Muscle layer of duodenum (tissue), 2 donors: ENCODE results near the gene MCFD2.

Experiments
- H3K27ac ChIP-seq: one replicate; pipeline ENCODE4 v1.7.0; 2013; ENCODE audit warnings: mild to moderate bottlenecking, low read length
- H3K27me3 ChIP-seq: one replicate; pipeline ENCODE4 v1.7.0; 2013; ENCODE audit warnings: low read depth, mild to moderate bottlenecking, control low read depth, low read length
- H3K36me3 ChIP-seq, 2 donors: one replicate each; pipeline ENCODE4 v1.7.0; 2013; ENCODE audit warnings: low read length in 2 of 2, control low read depth in 1 of 2, mild to moderate bottlenecking in 1 of 2; ENCODE audit not compliant: insufficient read depth in 2 of 2, control insufficient read depth in 1 of 2
- H3K4me1 ChIP-seq, 2 donors: one replicate each; pipeline ENCODE4 v1.7.0; 2013; ENCODE audit warnings: low read length in 2 of 2, mild to moderate bottlenecking in 2 of 2, control low read depth in 1 of 2, moderate library complexity in 1 of 2; ENCODE audit not compliant: insufficient read depth in 2 of 2, control insufficient read depth in 1 of 2
- H3K4me3 ChIP-seq, 2 donors: one replicate each; pipeline ENCODE4 v1.7.0; 2013; ENCODE audit warnings: low read length in 2 of 2, low read depth in 1 of 2, mild to moderate bottlenecking in 1 of 2
- H3K9me3 ChIP-seq, 2 donors: one replicate each; pipeline ENCODE4 v1.7.0; 2013; ENCODE audit warnings: low read length in 2 of 2, control low read depth in 1 of 2, mild to moderate bottlenecking in 1 of 2; ENCODE audit not compliant: control insufficient read depth in 1 of 2
- donor health status: healthy.

Gene MCFD2

GRCh38 chr2:46869621-46870020 is 46.0 kb downstream of the MCFD2 start:
- H3K4me3 ChIP-seq, result no peak overlapping the region
- H3K36me3 ChIP-seq, result no peaks in the 10 kb centered on the region
- H3K27me3 ChIP-seq, result no peaks in the 10 kb centered on the region
- H3K9me3 ChIP-seq, result peaks cover 0 to 3% of the 10 kb centered on the region in 2 donors
- H3K4me1 ChIP-seq, result peaks cover 8 to 15% of the 10 kb centered on the region in 2 donors
- H3K27ac ChIP-seq, result no peak overlapping the region

DNA sequence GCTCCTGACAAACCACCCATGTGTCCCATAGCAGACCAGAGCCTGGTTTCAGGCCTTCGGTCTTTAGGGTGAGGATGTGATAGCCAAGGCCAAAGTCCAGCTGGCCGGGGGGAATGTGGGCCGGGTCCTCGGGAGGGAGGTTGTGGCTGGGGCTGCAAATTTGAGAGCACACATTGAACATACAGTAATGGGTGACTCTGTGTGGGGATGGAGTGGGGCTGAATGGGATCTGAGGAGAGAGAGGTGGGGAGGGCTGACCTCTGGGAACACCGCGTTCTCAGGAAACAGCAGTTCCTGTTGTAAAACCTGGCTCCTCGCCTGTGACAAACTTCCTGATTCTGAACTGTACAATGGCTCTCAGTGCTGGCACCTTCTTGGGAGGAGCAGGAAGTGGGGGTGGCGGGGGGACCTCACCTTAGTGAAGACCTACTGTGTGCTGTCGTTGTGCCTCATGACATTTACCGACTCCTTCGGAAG is 48.8 kb downstream of the MCFD2 start:
- H3K4me1 ChIP-seq, result peaks cover 0 to 5% of the 10 kb centered on the region in 2 donors
- peak overlapping the region; percentile 70 for H3K27ac ChIP-seq
- no peaks in the 10 kb centered on the region for H3K27me3 ChIP-seq
- H3K4me3 ChIP-seq, result no peak overlapping the region
- no peaks in the 10 kb centered on the region for H3K36me3 ChIP-seq
- H3K9me3 ChIP-seq, result peaks cover 0 to 3% of the 10 kb centered on the region in 2 donors

- peaks cover 0 to 3% of the 10 kb centered on the region in 2 donors for H3K9me3 ChIP-seq
- H3K27ac ChIP-seq, result no peak overlapping the region
- H3K4me3 ChIP-seq, result no peak overlapping the region
- H3K27me3 ChIP-seq, result no peaks in the 10 kb centered on the region
- H3K4me1 ChIP-seq, result peaks cover 0 to 5% of the 10 kb centered on the region in 2 donors
- no peaks in the 10 kb centered on the region for H3K36me3 ChIP-seq
These were observed 50.2 kb downstream of the MCFD2 start for GRCh38 chr2:46865181-46865970.

DNA sequence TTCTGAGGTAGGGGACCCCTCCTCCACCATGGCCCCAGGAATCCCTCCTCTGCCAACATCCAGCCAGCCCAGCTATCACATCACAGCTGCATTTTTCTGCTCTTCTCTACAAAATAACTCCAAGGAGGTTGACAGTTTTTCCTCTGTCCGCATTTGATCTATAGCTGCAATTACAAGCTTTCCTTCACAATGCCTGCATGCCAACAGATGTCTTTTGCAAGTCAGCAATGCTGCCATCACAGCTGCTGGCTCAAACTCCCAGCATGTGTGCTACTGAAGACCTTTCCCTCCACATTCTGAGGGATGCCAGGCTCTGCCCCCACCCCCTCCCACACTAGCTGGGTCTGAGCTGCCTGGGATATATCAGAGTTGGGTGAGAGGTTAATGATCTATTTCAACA is 51.7 kb downstream of the MCFD2 start:
- Histone ChIP-seq H3K27ac (no peak overlapping the region), H3K36me3 (no peaks in the 10 kb centered on the region), H3K4me1 (peaks cover 0 to 5% of the 10 kb centered on the region in 2 donors), H3K4me3 (no peak overlapping the region), H3K27me3 (no peaks in the 10 kb centered on the region), H3K9me3 (peaks cover 0 to 3% of the 10 kb centered on the region in 2 donors)

DNA sequence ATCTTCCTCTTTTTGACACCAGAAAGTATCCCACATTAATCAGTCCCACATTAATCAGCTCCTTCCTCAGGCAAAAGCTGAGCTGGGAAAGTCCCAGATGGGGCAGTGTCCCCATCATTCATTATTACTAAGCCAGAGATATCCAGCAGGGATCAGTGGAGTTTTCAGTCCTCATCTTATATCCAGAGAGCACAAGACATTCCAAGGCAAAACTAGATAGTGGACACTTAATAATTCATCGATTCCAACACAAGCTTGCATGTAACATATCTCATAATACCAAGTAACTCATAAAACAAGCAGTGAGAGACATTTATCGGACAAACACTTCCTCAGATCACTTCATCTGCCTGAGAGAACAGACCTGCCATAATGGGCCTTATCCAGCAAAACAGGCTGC is 53.1 kb downstream of the MCFD2 start:
- H3K4me1 ChIP-seq, result peaks cover 0 to 5% of the 10 kb centered on the region in 2 donors
- H3K4me3 ChIP-seq, result no peak overlapping the region
- no peak overlapping the region for H3K27ac ChIP-seq
- H3K36me3 ChIP-seq, result no peaks in the 10 kb centered on the region
- H3K9me3 ChIP-seq, result peaks cover 0 to 3% of the 10 kb centered on the region in 2 donors
- no peaks in the 10 kb centered on the region for H3K27me3 ChIP-seq

DNA sequence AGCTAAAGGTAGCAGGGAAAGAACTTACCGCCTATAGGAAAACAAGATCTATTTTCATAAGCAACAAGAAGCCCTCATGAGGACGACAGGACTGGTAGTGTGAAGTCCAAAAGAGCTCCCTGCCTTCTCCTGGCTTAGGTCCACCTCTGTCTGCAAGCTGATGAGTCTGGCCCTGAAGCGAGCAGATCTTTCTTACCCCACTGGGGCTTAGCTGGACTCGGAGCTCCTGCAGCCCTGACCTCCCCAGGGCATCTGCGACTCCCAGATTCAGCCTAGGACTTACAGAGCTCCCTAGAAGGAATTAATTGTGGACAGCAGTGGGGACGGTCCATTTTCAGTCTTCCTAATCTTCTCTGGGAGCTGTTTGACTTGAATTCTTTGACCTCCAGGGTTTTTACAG is 53.7 kb downstream of the MCFD2 start:
- no peak overlapping the region for H3K4me3 ChIP-seq

DNA sequence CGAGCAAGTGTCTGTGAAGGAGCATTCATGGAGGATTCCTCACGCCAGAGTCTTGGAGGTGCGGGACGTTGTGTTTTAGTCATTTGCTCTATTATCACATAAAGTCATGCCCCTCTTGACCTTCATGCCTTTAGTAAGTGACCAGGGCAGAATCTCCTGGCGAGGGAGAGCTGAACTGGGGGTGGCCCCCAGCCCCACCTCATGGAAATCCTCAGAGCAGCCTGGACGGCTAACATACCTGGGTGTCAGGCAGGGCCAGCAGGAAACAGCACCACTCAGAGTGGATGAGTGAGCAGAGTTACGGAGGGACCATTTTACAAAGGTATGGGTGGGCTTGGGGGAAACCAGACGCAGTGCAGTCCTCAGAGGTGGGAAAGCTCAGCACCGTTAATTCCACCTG is 56.1 kb downstream of the MCFD2 start:
- Histone ChIP-seq H3K4me1 (peaks cover 5 to 10% of the 10 kb centered on the region in 2 donors), H3K9me3 (no peaks in the 10 kb centered on the region), H3K27ac (no peak overlapping the region)

More for the DNA sequence above, 53.7 kb downstream of the MCFD2 start:
- H3K27me3 ChIP-seq, result no peaks in the 10 kb centered on the region
- peaks cover 0 to 5% of the 10 kb centered on the region in 2 donors for H3K4me1 ChIP-seq
- peaks cover 0 to 3% of the 10 kb centered on the region in 2 donors for H3K9me3 ChIP-seq
- no peaks in the 10 kb centered on the region for H3K36me3 ChIP-seq
- H3K27ac ChIP-seq, result no peak overlapping the region

DNA sequence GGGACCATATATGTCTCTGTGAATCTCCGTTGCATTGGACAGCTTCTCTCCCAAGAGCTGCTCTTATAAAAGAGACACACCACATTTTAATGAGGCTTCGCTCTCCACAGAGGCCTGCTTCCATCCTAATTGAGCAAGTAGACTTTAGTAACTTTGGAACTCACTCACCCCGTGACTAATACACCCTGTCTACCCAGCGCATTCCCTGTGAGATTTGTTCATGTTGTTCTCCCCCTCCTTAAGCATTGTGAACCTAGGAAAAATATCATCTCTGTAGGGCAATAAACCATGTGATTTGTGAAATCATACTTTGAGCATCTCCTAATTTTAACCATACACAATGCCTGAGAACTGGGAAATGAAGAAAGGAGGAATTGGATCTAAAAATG is 56.9 kb downstream of the MCFD2 start:
- H3K4me1 ChIP-seq, result peaks cover 8 to 10% of the 10 kb centered on the region in 2 donors
- H3K36me3 ChIP-seq, result no peaks in the 10 kb centered on the region
- no peaks in the 10 kb centered on the region for H3K27me3 ChIP-seq
- H3K9me3 ChIP-seq, result no peaks in the 10 kb centered on the region
- H3K27ac ChIP-seq, result no peak overlapping the region
- no peak overlapping the region for H3K4me3 ChIP-seq

More for the DNA sequence above, 56.1 kb downstream of the MCFD2 start:
- no peak overlapping the region for H3K4me3 ChIP-seq
- no peaks in the 10 kb centered on the region for H3K36me3 ChIP-seq
- no peaks in the 10 kb centered on the region for H3K27me3 ChIP-seq

DNA sequence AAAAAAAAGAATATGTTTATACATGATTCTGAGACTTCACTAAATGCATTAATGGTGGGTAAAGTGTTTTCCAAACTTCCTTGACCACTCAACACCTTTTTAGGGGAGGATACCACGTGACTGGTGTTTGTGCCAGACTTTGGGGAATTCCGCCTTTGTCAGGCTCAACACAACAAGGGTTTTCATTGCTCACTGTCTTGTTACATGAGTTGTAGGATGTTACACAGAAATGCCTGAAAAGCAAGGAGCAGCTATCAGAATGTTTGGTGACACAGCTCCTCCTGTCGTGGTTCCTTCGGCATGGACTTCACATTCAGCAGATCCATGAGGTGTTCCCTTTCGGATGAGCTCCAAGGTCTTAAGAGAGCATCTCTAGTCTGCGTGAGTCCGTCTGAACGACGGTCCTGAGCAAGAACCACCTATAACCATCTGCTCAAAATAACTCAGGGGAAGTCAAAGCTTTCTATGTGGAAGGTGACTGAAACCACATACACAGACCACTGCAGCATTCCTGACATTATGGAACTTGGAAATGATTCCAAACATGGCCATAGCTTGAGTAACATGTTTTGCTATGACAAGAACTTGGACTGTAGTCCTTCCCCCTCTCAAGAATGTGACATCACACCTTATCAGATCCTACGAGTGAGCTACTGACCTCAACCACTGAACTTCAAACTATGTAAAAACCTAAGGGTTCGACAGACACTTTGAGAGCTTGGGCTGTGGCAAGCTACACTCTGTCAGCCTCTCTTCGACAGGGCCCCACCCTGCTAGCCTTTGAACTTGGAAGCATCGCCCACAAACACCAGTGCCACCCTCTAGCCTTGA is 57.5 kb downstream of the MCFD2 start:
- Histone ChIP-seq H3K4me3 (no peak overlapping the region), H3K27me3 (no peaks in the 10 kb centered on the region), H3K36me3 (no peaks in the 10 kb centered on the region), H3K27ac (no peak overlapping the region), H3K9me3 (no peaks in the 10 kb centered on the region), H3K4me1 (peaks cover 8 to 9% of the 10 kb centered on the region in 2 donors)

DNA sequence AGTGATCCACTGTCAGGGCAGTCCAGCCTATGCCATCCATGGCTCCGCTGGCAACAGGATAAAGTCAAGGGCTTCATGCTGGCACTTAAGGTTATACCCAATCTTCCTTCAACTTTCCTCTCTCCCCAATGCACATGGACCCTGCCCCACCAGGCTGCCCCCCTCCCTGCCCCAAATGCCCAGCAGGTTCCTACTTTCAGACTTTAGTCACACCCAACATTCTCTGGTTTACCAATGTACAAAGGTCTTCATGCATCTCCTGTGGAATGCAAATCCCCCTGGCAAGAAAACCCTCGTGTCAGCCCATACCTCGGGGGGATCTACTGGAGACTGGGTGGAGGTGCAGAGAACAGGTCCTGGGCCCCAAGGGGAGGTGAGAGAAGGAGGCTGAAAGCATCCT is 59.3 kb downstream of the MCFD2 start:
- Histone ChIP-seq H3K36me3 (no peaks in the 10 kb centered on the region), H3K4me1 (peaks cover 8 to 9% of the 10 kb centered on the region in 2 donors), H3K9me3 (no peaks in the 10 kb centered on the region), H3K27me3 (no peaks in the 10 kb centered on the region), H3K27ac (peak overlapping the region; percentile 72), H3K4me3 (no peak overlapping the region)

DNA sequence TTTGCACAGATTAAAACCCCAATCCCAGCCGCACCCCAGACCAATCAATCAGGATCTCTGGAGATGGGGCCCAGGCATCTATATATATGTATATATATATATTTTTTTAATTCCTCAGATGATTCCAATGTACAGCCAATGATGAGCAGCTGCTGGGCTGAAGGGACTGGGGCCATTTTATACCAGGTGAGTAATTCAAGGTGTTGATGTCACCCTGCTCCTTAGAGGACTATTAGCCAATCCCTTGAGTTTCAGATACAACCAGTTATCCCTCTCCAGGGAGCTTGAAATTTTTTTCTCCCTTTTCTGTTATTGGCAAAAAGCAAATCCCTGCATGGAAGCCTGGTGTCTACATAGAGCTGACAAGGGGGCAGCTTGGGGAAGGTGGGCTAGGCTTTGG is 59.8 kb downstream of the MCFD2 start:
- H3K27ac ChIP-seq, result peak overlapping the region; percentile 72

More for the DNA sequence above, 59.8 kb downstream of the MCFD2 start:
- Histone ChIP-seq H3K9me3 (no peaks in the 10 kb centered on the region), H3K27me3 (no peaks in the 10 kb centered on the region), H3K36me3 (no peaks in the 10 kb centered on the region), H3K4me3 (no peak overlapping the region), H3K4me1 (peaks cover 9 to 13% of the 10 kb centered on the region in 2 donors)
